Fibroblast of skin of abdomen (primary cell): ENCODE measurements around the gene VDAC2.

Experiments
- DNase-seq: peaks from one replicate; pipeline ENCODE4 v3.0.0-alpha.2; 2013

The VDAC2 gene

DNA sequence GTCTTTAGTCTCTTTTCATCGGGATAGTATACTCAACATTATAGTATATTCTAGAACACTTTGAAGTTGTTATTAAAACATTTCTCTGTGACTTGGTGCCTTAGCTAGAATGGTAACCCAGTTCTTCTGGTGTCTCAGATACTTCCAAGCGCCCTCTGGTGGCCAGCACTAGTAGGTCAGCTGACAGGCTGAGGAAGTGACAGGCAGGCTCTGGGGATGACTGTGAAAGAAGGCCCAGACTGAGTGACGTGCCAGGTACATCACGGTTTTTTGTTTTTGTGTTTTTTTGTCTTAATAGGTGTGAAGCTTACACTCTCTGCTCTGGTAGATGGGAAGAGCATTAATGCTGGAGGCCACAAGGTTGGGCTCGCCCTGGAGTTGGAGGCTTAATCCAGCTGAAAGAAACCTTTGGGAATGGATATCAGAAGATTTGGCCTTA, 20.0 kb downstream of the VDAC2 start:
- peak; percentile 77 for DNase-seq

DNA sequence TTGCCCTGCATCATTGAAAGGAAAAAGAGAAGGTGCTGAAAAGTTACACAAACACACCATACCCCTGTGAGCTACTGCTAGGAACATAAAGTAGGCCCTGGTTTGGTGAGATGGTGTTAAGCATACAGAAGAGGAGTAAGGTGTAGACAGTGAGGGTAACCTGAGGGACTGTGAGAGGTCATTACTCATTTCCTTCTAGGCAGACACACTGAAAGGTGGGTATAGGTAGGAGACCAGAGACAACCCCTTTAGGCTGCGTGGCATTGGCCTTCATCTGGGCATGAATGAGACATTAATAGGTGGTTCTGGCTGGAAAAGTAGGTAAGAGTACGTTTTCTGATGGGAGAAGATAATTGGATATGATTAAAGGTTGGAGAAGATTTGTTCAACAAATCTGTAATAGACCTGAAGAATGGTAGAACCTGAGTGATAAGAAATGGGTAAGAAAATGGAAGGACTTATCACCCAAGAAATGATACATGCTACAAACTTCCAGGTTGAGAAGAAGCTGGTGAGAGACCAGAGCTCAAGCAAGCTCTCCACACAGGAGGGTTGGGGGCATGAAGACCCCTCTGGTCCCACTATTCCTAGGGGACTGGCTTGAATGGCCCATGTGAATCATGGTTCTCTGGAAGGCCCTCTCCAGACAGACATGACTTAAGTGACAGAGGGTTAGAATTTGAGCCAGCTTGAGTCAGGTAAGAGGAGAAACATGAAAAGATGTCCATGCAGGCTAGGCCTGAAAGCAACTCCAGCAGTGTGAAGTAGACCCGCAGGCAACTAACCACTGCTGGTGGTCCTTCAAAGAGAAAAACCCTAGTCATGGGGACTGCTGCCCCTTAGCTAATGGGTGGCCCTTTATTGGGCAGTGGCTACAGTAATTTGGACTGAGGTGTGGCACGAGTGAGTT, 21.3 kb downstream of the VDAC2 start:
- no peak for DNase-seq

DNA sequence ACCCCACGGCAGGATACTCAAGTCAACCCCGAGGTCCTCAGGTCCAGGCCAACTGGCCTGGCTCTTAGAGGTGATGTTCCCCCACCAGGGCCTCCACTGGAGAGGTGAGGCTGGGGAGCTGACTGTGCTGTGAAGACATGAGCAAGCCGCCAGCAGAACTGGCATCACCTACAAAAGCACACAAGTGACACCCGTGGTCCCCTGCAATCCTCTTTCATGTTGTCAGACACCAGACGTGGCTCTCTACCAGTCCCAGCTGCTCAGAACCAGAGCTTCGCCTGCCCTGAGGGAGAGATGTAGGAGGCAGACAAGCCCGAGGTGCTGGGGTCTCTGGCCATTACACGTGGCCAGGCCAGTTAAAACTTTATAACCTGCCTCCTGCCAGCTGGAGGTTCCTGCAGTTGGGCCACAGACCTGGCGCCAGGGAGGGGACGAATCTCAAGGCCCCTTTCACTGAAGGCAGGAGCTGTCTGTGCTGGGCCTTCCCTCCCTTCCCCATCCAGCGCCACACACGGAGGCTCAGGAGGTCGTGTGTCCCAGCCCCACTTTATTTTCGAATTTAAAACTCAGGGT, 22.9 kb downstream of the VDAC2 start:
- no peak for DNase-seq

DNA sequence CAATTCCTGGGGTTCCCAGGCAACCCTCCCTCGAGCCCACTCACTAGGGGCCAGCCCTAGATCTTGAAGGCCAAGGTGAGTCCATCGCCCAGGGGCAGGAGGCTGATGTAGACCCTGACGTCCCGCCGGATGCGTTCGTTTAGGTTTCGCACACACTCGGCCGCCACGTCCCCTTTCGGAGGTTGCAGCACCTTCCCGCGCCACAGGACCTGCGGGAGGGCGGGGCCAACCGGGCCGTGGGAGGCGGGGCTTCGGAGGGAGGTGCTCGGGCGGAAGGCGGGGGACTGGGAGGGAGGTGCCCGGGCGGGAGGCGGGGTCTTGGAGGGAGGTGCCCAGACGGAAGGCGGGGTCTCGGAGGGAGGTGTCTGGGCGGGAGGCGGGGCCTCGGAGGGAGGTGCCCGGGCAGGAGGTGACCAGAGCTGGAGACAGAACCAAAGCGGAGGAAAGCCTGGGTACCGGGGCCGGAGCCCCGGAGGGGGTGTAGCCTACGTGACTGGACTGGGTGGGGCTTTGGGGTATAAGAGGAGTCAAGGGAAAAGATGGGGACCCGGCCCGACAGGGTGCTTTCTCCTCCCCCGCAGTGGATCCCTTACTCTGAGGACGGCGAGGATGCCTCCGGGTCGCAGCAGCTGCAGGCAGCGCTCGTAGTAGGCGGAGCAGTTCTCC, 23.6 kb downstream of the VDAC2 start:
- DNase-seq = peak; percentile 81

DNA sequence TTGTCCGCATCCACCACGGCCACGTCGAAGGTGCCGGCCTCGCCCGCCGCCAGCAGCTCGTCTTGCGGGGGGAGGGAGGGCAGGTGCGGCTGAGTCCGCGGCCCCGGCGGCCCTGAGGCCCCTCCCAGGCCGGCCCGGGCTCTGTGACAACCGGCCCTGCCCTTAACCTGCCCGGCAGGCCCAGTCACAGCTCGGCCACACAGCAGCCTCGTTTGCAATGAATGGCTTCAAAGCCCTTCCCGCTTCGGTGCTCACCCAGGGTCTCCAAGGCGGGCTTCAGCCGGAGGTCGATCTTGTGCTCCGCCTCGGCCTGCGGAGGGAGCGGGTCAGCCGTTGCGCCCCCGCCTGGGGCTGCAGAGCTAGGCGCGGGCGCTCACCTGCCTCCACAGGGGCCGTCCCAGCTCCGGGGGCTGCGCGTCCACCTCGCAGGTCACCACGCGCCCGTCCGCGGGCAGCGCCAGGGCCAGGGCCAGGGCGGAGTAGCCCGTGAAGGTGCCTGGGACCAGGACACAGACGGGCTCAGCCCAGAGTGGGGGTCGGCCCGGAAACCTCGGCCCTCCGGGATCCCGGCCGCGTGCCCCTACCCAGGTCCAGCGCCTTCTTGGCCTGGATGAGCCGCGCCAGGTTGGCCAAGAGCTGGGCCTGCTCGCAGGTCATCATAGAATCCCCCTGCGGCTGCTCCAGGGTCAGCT, 24.2 kb downstream of the VDAC2 start:
- DNase-seq = no peak

DNA sequence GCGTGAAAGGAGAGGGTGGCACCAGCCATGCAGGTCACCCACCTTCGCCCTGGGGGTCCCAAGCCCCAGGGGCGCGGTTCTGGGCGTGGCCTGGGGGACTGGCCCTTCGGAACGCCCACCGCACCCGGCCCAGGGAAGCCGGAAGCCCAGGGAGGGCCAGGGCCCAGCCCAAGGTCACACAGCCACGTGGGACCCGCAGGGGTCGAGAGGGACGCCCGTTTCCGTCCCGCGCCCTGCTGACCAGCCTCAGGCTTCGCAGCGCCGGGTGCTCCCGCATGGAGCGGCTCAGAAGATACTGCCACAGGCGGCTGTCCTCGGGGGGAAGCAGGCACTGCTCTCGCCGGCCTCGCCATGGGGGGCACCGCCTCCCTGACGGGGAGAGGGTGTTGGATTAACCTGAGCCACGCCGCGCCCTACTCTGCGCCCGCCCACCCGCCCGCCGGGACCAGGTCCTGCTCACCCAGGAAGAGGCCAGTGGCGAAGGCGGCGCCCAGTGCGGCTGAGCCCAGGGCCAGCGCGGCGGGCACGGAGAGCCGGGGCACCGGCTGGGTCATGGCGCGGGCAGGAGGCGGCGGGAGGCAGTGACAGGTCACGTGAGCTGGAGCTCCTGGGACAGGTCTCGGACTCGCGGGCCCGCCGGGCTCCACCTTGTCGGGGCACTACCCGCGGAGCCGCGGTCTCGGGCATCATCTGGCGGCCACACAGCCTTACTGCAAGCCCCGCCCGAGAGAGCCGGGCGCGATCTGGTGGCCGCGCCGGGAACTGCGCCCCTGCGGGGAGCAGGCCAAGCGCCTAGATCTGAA, 25.0 kb downstream of the VDAC2 start, which contains the start of gene COMTD1:
Gene COMTD1 (minus strand): TSS at position 583 of the 803 bp plus-strand sequence. CDS start 29 bp downstream, at position 554.
- peak; percentile 82 for DNase-seq

DNA sequence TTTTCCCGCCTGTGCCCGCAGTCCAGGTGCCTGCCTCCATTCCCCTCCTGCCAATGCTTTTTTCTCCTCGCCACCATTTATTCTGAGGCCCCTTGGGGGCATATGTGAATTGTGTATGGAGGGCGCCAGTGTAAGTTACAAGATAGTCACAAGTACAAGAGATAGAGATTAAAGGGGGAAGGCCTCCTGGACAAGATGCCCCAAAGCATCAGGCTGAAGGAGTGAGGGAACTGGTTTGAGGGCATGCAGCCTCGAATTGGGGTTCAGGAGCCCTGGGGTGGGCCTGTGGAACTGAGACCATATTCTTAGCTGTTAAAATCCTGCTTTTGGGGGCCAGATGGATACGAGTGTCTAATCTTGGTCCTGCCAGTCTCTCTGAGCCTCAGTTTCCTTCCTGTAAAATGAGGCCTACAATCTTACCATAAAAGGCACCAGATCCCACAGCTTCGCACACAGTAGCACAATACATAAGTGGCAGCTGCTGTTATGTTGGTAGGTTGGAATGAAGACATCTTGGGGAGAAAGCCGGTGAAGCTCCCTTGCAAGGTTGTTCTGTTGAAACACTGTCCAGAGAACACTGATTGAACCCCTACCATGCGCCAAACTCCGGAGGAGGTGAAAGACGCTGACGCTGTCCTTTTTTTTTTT, 25.7 kb downstream of the VDAC2 start:
- no peak for DNase-seq

DNA sequence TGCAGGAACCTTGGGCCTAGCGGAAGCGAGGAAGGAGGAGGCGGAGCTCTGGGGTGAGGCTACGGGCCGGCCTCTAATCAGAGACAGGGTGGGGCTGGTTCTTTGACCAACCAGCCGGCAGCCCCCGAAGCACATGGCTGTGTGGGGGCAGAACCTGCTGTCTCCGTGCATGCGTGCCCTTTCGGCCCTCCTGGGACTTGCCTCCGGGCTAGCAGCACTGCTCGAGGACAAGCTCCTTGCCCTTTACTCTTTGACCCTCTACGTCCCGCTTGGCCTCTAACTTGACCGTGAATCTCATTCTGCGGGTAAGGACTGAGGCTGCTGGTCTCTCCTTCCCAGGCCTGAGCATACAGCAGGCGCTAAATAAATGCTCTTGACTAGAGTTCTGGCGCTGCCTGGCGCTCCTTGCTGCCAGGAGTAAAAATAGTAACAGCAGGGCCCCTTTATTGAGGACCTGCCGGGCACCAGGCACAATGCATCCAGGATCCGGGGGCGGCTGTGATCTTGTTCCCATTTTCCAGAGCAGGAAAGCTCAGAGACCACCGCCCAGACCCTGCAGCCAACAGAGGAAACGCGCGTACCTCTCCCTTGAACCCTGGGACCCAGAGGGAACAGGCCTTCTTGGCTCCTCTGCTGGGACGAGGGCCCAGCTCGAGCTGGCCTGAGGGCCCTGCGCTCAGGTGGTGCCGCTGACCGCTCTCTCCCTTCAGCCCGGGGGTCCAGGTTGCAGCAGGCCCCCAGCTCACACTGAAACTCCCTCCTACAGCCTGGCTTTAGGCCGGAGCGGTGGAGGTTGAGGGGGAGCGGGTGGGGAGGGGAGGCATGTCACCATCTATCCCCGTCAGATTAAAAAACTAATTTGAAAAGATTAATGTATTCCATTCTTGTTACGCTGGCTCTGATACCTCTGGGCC, 27.8 kb downstream of the VDAC2 start:
- DNase-seq = no peak

DNA sequence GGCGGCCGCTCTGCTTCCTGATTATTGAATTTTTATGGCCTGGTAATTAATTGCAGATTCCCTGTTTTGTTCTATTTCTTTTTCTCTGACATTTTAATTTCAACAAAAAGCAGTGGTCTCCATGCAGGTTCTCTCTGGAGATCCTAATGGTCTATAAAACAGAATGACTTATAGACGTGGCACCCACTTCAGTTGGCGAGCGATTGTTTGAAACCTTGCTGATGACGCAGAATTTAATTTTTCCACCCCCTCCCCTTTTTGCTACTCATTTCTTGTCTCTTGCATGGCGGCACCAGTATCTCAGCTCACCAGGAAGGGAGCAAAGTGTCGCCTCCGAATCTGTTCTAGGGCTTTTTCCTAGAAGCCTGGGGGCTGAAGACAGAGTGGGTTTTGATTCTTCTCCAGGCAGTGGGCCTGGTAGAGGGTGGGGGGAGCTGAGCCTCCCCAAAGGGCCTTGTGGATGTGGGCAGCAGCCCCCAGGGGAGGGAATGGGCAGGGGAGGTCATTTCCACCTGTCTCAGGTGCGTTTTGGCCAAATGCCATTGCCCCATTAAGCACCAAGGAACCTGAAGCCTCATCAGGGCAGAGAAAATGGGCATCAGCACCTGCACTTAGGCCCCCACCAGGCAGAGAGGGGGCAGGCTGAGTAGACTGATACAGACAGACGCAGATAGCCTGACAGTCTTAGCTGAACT, 28.6 kb downstream of the VDAC2 start:
- DNase-seq = no peak

DNA sequence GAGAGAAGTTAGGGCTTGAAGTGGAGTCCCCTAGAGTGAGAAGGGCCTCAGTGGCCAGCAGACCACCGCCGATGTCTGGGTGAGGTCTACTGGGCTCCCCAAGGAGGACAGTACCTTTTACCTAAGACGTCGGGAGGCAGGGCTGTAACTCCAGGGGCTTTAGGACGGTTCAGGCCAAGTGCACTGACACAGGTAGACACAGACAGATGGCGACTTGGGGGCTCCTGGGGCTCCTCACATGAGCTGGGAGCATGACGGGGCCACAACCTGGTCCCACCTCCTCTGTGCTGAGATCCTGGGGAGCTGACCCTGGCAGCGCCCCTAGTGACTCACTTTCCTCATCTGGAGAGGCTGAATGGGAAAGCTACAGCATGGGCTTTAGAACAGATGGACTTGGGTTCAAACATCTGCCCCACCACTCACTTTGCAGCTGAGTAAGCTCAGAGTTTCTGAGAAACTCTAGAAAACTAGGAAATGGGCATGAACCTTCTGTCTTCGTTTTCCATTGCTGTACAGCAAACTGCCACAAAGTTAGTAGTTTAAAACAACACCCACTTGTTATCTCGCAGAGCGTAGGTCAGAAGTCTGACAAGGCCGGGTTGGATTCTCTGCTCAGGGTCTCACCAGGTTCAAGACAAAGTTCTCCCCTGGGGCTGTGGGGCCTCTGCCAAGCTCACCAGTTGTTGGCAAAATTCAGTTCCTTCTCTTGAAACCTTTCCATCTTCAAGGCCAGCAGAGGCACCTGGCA, 29.9 kb downstream of the VDAC2 start:
- DNase-seq = no peak

DNA sequence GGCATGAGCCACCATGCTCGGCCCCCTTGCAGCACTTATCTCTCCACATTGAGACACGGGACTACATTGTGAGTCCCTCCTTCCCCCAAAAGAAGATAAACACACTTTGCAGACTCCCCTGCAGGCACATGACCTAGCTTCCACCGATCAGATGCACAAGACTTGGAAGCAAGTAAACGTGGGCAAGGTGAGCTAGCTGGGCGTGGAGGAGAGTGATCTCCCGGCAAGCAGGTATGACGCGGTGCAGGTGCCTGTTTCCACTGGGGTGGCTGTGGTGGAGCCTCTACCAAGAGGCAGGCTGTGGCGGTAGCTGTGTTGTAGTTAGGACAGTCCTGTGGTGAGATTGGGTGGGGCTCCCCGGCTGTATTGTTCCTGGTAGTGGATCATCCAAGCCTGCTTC, 32.8 kb downstream of the VDAC2 start:
- DNase-seq = no peak

DNA sequence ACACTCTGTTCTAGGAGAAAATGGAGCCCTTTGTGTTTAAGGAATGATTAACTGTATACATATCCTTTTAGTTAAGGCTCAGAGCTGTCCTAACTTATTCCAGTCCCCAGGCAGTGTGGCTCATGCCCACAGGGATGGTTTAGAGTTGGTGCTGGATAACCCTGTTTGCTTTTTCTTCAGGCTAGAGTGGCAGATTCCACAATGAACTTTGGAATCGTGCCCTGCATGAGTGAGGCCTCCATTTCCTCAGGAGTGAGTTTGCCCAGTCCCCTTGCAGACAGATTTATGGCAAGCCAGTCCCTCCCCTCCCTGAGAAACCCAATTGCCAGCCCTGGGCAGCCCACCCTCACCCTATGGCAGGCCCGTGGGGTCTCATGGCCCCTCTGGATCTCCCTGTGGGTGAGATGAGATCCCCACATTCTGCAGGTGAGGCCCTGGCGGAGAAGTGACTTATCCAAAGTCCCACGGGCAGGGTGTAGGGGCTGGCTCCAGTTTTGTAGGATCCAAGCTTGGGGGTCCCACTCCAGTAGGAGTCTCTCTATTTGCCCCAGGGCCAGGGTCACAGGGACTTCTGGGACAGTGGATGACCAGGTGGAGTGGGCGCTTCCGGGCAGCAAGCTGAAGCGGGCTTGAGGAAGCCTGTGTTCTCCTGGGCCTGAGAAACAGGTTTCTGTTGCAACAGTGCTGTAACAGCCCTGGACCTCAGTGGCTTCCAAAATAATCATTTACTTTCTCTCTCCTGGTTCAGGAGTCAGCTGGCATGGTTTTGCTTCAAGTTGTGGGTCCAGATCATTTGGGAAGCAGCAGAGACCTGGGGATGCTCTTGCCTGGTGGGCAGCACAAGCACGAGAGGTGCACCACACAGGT, 34.1 kb downstream of the VDAC2 start:
- DNase-seq = no peak

DNA sequence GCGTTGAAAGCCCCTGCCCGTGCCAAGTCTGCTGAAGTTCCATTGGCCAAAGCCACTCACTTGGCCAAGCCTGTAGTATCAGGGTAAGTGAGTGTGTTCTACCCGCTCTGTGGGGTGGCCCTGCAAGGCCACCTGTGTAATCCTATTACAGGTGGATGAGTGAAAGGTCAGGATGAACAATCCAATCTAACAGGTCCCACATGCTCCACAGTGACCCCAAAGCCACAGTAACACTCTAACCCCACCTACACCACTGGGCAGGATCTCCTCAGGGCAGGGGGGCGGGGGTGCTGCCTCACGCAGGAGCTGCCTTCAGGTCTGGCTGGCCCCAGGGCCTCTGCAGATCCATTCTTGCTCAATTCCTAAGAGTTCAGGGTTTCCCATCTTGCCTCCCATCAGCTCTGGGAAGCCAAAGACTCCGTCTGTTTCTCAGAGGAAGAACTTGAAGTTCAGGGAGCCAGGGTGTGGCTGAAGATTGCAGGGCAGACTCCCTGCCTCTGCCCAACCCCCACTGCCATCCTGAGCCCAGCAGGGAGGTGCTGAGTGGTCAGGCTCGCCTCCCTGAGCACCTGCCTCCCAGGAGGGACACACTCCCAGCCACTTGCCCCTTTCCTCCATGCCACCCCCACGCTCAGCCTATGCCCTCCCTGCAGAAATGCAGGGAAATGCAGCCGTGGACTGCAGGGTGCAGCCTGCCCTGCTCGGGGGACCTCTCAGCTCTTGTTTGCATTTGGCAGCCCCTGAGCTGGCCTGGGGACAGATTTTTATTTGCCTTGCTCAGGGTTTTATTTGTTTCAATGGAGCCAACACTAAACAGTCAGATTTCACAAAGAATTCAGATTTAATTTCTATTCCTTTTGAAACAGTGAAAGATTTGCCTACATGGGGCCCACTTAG, 35.0 kb downstream of the VDAC2 start:
- no peak for DNase-seq

DNA sequence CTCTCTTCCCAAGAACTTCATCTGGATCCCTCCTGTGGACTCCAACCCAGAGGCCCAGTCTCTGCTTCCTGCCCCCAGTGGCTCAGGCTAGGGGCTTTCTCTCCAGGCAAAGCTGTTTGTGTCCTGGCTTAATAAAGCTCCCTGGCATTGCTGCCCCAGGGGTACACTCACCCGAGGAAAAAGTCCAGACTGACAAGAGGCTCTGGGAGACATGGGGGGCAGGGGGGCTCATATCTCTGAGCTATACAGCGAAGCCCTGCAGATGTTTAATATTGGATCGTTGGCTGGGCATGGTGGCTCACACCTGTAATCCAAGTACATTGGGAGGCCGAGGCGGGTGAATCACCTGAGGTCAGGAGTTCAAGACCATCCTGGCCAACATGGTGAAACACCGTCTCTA, 35.9 kb downstream of the VDAC2 start:
- DNase-seq = no peak

DNA sequence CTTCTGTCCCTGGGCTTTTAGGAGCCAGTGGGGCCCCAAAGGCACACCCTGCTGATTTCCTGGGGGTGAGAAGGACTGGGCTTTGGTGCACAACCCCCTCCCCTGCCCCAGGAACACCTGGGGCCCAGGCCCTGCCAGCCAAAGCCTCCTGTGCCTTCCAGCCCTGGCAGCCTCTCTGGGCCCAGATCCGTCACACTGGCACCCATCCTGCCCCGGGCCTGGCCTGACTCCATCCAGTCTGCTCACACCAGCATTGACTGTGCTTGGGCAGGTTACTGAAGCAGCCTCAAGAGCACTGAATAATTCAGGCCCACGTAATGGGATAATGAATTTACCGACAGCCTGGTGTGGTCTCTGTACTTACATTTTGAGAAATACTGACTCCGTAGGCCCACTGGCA, 37.2 kb downstream of the VDAC2 start:
- no peak for DNase-seq

DNA sequence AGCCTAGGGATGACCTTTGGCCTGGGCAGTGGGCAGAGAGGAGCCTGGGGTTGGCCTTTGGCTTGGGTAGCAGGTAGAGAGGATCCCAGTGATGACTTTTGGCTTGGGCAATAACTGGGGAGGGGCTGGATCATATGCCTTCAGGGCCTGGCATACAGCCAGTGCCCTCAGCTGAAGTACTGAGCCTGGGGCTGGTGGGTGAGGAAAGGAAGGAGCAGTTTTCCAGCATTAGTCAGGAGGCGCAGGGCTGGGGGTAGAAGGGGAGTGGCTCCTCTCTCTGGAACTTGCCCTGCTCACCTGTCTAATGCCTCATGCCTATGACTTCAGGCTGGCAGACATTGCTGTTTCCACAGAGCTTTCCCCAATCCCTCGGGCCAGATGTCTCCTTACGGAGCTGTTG, 40.3 kb downstream of the VDAC2 start:
- no peak for DNase-seq
